ENCODE measurements around the gene ZNF550.

- TF ChIP-seq, protein P1, sequence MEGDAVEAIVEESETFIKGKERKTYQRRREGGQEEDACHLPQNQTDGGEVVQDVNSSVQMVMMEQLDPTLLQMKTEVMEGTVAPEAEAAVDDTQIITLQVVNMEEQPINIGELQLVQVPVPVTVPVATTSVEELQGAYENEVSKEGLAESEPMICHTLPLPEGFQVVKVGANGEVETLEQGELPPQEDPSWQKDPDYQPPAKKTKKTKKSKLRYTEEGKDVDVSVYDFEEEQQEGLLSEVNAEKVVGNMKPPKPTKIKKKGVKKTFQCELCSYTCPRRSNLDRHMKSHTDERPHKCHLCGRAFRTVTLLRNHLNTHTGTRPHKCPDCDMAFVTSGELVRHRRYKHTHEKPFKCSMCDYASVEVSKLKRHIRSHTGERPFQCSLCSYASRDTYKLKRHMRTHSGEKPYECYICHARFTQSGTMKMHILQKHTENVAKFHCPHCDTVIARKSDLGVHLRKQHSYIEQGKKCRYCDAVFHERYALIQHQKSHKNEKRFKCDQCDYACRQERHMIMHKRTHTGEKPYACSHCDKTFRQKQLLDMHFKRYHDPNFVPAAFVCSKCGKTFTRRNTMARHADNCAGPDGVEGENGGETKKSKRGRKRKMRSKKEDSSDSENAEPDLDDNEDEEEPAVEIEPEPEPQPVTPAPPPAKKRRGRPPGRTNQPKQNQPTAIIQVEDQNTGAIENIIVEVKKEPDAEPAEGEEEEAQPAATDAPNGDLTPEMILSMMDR (IDR thresholded peaks at IDR 0.05), result peak in 3 of 6 experiments; percentile 6 to 35 (median 28)
- TF ChIP-seq POLR2A (IDR thresholded peaks at IDR 0.05), result no peak
Measured at GRCh38 chr19:57578487-57579205, 19.0 kb upstream of the ZNF550 start, which contains the start of gene ZNF416.

Measured in Peyer's patch (tissue), 4 donors.